ENCODE results near the gene IL2RG.

The IL2RG gene

DNA sequence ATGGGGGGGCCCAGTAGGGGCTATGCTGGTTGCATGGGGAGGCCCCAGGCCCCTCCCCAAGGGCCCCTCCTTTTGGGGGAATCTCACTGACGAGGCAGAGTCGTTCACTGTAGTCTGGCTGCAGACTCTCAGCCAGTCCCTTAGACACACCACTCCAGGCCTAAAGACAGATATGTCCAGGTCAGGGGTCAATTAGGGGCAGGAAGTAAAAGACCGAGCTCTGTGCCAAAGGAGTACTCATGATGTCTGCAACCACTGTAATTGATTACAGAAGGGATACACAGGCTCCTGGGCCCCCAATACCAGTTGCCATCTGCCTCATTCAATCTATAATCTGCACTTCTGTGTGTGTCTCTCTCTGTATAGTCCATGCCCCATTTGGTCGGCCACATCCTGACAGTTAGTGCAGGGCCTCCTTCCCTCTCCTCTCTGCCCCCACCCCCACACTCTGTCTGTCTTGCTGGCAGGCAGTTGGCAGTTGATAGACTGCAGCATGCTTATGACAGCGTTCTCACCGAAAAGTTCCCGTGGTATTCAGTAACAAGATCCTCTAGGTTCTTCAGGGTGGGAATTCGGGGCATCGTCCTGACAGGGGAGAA is 3.5 kb downstream of the IL2RG start:
- DNase-seq, result peak; percentile 52

- no peak for DNase-seq
Observed at GRCh38 chrX:71107245-71107644, 4.1 kb downstream of the IL2RG start.

DNA sequence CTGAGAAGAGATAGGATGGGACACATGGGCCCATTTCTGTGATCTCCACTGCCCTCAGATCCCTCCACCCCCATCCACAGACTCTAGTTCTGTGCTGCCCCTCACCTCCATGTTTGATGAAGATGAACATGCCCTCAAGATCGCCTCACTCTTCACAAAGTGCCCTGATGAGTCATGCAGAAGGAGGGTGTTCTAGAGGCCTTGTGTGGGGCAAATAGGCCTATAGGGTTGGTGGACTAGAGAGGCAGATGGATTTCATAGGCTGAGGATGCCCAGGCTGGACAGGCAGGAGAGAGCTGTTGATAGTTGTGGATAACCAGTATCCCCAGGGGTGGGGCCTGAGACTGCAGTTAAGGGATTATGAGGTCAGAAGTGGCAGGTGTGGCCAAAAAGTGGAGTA is 5.0 kb downstream of the IL2RG start, which contains the start of gene CXorf65:
CXorf65 (minus strand) TSS at position 314 of the 400 bp plus-strand sequence; CDS start at position 130, 184 bp downstream.
- no peak for DNase-seq

- no peak for DNase-seq
Observed at GRCh38 chrX:71105628-71106027, 5.7 kb downstream of the IL2RG start.

DNA sequence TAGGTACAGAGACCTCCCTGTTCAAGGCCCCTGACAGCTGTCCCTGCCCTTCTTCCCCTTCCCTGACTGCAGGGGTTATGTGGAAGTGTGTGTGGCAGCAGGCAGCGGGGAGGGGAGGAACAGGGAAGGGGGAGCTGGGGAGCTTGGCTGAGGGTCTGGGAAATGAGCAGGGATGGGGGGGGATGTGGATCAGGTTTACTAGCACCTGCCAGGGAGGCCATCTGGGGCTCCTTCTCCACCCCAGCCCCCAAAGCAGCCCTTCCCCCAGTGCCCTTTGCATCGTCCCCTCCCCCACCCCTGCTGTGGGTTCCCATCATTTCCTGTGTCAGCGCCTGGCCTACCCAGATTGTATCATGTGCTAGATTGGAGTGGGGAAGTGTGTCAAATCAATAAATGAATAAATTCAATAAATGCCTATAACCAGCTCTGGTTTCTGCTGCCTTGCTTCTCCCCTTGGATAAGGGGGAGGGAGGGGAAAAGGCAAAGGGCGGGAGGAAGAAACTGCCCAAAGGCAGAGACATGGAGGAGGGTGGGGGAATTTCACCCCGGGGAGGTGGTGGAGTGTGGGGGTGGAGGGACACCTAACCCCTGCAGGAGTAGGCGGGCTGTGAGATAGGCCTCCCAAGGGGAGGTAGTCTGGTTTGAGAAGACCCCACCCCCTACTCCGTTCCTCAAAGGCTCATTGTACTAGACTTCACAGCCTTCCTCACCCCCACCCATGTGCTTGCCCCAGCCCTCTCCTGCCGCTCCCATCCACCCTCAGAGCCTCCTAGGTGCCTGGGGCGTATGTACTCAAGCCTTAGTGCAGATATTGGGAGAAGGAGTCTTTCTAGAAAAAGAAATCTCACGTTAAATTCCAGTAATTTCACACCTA is 8.0 kb downstream of the IL2RG start:
- peak; percentile 62 for DNase-seq

- no peak for DNase-seq
Observed at GRCh38 chrX:71102292-71102691, 9.1 kb downstream of the IL2RG start.

DNA sequence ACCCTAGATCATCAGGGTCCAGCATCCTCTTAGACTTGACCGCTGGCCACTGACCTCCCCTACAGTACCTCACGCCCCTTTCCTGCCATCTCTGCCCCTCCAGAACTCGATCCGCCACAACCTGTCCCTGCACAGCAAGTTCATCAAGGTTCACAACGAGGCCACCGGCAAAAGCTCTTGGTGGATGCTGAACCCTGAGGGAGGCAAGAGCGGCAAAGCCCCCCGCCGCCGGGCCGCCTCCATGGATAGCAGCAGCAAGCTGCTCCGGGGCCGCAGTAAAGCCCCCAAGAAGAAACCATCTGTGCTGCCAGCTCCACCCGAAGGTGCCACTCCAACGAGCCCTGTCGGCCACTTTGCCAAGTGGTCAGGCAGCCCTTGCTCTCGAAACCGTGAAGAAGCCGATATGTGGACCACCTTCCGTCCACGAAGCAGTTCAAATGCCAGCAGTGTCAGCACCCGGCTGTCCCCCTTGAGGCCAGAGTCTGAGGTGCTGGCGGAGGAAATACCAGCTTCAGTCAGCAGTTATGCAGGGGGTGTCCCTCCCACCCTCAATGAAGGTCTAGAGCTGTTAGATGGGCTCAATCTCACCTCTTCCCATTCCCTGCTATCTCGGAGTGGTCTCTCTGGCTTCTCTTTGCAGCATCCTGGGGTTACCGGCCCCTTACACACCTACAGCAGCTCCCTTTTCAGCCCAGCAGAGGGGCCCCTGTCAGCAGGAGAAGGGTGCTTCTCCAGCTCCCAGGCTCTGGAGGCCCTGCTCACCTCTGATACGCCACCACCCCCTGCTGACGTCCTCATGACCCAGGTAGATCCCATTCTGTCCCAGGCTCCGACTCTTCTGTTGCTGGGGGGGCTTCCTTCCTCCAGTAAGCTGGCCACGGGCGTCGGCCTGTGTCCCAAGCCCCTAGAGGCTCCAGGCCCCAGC is 10.5 kb downstream of the IL2RG start:
- no peak for DNase-seq

- DNase-seq, result no peak
Observed at GRCh38 chrX:71099736-71100135, 11.6 kb downstream of the IL2RG start.

- DNase-seq, result no peak
Observed at GRCh38 chrX:71098951-71099506, 12.3 kb downstream of the IL2RG start.

GRCh38 chrX:71098302-71098701 is 13.1 kb downstream of the IL2RG start:
- DNase-seq, result peak; percentile 78

- no peak for DNase-seq
Observed at GRCh38 chrX:71096760-71097032, 14.7 kb downstream of the IL2RG start.

GRCh38 chrX:71095981-71096759 is 15.2 kb downstream of the IL2RG start:
- DNase-seq, result no peak

GRCh38 chrX:71095555-71095980 is 15.8 kb downstream of the IL2RG start, which contains the start of gene FOXO4:
FOXO4 (plus strand) TSS chrX:71095851; CDS start chrX:71096529, 678 bp downstream.
- peak; percentile 87 for DNase-seq

- no peak for DNase-seq
Observed at GRCh38 chrX:71095033-71095432, 16.3 kb downstream of the IL2RG start.

DNA sequence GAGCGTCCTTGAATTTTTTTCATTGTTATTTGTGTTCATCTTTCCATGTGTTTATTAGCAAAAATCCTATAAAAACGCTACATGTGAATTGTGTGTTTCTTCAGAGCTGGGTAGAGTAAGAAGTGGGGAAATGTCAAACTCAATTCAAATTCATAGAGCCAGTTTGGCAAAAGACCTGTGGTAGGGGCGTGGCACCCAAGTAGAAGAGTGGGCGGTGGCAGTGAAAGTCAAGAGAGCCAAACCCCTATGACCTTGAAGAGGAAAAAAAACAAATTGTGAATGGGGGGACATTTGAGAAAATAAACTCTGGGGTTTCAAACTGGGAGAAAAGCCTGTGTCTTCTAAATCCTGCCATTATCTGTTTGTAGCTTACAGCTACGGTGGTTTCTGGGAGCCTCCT is 20.1 kb downstream of the IL2RG start:
- no peak for DNase-seq

- no peak for DNase-seq
Observed at GRCh38 chrX:71085900-71086299, 25.5 kb downstream of the IL2RG start.

DNA sequence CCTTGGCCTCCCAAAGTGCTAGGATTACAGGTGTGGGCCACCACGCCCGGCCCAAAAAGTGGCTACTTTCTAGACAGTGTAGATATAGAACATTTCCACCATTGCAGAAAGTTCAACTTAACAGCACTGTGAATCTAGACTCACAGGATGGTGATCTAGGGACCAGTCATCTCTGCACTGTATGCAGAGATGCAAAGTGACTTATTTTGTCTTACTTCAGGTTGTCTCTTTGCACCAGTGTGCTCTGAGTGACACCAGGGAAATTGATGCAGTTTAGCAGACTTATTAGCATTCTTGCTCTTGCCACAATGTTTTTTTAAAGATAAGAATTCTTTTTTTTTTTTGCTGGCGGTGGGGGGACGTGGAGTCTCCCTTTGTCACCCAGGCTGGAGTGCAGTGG is 28.6 kb downstream of the IL2RG start:
- DNase-seq, result no peak

DNA sequence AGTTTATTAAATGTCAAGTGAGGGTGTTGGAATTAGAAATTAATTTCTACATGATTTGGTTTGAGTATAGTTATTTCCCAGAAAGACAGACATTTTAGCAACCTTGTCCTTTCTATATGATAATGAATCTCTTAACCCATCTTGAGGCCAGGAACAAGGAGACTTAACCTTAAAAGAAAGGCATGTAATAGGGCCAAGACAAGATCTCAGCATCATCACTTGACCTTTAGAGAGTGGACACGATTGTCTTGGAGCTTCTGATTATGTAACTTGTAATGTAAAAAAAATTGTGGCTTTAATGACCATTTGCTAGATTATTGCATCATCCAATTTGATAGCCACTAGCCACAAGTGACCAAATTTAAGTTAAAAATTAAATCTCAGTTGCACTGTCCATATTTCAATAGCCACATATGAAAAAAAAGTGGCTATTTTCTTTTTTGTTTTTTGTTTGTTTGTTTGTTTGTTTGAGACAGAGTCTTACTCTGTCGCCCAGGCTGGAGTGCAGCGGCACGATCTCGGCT is 29.2 kb downstream of the IL2RG start:
- no peak for DNase-seq

DNA sequence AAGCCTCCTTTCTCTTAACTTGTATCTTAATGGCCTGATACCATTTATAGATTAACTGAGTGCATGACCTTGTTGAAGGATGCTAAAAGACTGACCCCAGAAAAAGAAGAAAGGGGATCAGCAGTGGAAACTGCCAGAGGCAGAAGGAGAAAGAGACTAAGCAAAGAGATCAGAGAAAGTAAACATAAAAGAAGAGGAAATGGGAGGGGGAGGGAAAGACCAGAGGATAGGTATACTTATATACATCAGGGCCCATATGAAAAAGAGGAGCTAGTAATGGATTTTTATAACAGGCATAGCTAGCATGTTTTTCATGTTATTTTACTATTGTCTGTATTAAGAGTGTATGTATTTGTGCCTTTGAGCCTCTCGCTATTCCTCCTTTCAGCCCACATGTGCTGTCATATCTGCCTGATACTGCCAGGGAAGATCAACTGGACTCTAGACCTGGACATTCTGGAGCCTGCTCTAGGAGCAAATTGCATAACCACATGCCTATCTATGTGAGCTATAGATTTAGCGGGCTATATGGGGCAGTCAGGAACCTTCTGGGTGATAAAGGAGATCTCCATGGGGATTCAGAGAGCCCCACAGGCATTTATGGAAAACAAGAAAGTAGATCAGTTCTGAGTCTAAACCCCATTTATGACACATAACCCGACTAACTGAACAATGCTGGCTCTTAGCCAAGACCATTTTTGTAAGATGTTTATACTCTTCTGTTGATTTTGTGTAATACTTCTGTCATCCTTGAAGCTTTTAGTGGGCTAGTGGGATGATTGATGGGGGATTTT is 29.9 kb downstream of the IL2RG start:
- DNase-seq, result no peak

DNA sequence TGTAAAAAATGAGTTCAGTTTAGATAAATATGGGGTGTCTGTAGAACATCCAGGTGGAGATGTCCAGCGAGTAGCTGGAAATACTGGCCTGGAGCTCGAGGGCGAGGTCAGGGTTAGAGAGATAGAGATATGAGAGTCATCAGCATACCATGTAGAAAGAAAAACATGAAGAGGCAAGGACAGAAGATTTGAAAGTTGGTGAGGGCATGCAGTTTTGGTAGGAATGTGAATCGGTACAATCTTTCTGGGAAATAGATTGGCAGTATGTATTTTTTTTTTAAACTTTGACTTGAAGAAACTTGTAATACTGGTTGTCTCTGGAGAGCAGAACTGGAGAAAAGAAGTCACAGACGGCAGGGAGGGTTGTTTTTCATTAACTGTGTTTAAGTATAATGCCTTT is 40.8 kb downstream of the IL2RG start:
- DNase-seq, result no peak
